Body of pancreas (tissue), 4 donors: ENCODE results near the gene ERBB3.

Experiments
- POLR2A ChIP-seq, 3 donors: fragments of 450-650 bp; IDR thresholded peaks; one replicate each; pipeline ENCODE4 v1.6.1; 2016; ENCODE audit warnings: antibody characterized with exemption in 3 of 3, mild to moderate bottlenecking in 2 of 3
- TF ChIP-seq, protein P1 (sequence below), 7 experiments: fragments of 450-650 bp in 4 of 7; fragments of 200-600 bp in 3 of 7; sonication (generic) in 3 of 7; IDR thresholded peaks; one replicate each; pipeline ENCODE4 v1.5.1; 2016 to 2019; ENCODE audit warnings: antibody characterized with exemption in 7 of 7

DNA sequence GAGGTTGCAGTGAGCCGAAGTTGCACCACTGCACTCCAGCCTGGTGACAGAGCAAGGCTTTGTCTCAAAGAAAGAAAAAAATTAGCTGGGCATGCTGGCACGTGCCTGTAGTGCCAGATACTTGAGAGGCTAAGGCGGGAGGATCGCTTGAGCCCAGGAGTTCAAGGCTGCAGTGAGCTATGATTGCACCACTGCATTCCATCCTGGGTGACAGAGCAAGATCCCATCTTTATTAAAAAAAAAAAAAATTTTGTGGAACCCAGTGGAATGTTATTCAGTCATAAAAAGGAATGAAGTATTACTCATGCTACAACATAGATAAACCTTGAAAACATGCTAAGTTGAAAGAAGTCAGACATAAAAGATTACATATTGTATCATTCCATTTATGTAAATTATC lies 8.3 kb upstream of the ERBB3 start:
- TF ChIP-seq, protein P1, sequence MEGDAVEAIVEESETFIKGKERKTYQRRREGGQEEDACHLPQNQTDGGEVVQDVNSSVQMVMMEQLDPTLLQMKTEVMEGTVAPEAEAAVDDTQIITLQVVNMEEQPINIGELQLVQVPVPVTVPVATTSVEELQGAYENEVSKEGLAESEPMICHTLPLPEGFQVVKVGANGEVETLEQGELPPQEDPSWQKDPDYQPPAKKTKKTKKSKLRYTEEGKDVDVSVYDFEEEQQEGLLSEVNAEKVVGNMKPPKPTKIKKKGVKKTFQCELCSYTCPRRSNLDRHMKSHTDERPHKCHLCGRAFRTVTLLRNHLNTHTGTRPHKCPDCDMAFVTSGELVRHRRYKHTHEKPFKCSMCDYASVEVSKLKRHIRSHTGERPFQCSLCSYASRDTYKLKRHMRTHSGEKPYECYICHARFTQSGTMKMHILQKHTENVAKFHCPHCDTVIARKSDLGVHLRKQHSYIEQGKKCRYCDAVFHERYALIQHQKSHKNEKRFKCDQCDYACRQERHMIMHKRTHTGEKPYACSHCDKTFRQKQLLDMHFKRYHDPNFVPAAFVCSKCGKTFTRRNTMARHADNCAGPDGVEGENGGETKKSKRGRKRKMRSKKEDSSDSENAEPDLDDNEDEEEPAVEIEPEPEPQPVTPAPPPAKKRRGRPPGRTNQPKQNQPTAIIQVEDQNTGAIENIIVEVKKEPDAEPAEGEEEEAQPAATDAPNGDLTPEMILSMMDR (IDR thresholded peaks at IDR 0.05): no peak
- no peak for TF ChIP-seq POLR2A (IDR thresholded peaks at IDR 0.05)
